Activated CD8-positive, alpha-beta T cell treated with anti-CD3 and anti-CD28 coated beads for 36 hours (primary cell): Measurements from ENCODE around the gene RRM1. TPM values are rescaled to one million over a fixed set of nuclear protein-coding genes. Genes with fewer than 3 reads are reported as not detected.
A peak's percentile ranks its signal among the peaks of the same experiment; 100 is the strongest.

Experiments
- ATAC-seq: fragments of 200-7000 bp; cut with Tn5 transposase; one replicate; pipeline ENCODE4 v1.10.0; 2021; ENCODE audit warnings: mild to moderate bottlenecking, moderate library complexity
- CTCF ChIA-PET: fragments of 350-600 bp; sonication (Branson Sonifier 250); formaldehyde crosslinking; loops from one replicate; lab custom pipeline; 2021; ENCODE audit warnings: antibody characterized with exemption; lab: Charles Lee
- POLR2A ChIA-PET: fragments of 350-600 bp; sonication (Branson Sonifier 250); formaldehyde crosslinking; loops from one replicate; lab custom pipeline; 2021; ENCODE audit warnings: antibody characterized with exemption; lab: Charles Lee
- DNase-seq: peaks from one replicate; pipeline ENCODE4 v3.0.0-alpha.2; 2020
- H3K27ac Mint-ChIP-seq: one replicate; pipeline ENCODE4 v1.8.0; 2021; ENCODE audit warnings: mild to moderate bottlenecking, mixed read lengths
- H3K27me3 Mint-ChIP-seq: one replicate; pipeline ENCODE4 v1.8.0; 2021; ENCODE audit warnings: mixed read lengths
- H3K36me3 Mint-ChIP-seq: one replicate; pipeline ENCODE4 v1.8.0; 2021; ENCODE audit warnings: low read depth, mixed read lengths
- H3K4me1 Mint-ChIP-seq: one replicate; pipeline ENCODE4 v1.8.0; 2021; ENCODE audit warnings: low read depth, mixed read lengths
- H3K4me3 Mint-ChIP-seq: one replicate; pipeline ENCODE4 v1.8.0; 2021; ENCODE audit warnings: mild to moderate bottlenecking, moderate library complexity, mixed read lengths
- H3K9me3 Mint-ChIP-seq: one replicate; pipeline ENCODE4 v1.8.0; 2021; ENCODE audit warnings: mixed read lengths
- intact Hi-C: fragments of 100-400 bp; cut with micrococcal nuclease; formaldehyde crosslinking; loops from one replicate; pipeline ENCODE4 v1.10.0; 2022
- total RNA-seq, 2 experiments: library from RNA; stranded (reverse); gene quantifications; one replicate each; pipeline ENCODE4 v1.2.3, GENCODE V29; 2021
- TF ChIP-seq, protein P1 (sequence below): fragments of 200-600 bp; IDR thresholded peaks from one replicate; pipeline ENCODE4 v1.8.0; 2022; ENCODE audit warnings: antibody characterized with exemption, mild to moderate bottlenecking

RRM1 gene
- total RNA-seq, 2 experiments from 2014 or later: 192 to 194 TPM

DNA sequence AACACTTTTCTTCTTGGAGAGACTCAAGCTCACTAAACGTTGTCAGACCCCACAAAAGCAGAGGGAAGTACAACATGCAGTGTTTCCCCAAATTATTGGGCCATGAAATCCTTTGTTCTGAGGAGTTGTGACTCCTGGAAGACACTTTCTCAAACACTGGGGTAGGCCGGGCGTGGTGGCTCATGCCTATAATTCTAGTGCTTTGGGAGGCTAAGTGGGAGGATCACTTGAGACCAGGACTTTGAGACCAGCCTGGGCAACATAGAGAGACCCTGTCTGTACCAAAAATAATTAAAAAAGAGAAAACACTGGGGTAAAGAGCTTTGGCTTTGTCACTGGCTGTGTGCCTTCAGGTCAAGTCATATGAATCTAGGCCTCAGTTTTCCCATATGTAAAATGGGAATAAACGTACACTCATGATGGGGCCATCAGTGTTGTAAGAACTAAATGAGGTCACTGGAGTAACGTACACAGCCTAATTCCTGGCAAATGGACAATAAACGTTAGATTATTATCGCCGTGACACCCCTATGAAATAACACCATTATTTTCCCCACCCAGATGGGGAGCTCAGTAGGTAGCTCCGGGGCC, 92.0 kb downstream of the RRM1 start:
- TF ChIP-seq, protein P1, sequence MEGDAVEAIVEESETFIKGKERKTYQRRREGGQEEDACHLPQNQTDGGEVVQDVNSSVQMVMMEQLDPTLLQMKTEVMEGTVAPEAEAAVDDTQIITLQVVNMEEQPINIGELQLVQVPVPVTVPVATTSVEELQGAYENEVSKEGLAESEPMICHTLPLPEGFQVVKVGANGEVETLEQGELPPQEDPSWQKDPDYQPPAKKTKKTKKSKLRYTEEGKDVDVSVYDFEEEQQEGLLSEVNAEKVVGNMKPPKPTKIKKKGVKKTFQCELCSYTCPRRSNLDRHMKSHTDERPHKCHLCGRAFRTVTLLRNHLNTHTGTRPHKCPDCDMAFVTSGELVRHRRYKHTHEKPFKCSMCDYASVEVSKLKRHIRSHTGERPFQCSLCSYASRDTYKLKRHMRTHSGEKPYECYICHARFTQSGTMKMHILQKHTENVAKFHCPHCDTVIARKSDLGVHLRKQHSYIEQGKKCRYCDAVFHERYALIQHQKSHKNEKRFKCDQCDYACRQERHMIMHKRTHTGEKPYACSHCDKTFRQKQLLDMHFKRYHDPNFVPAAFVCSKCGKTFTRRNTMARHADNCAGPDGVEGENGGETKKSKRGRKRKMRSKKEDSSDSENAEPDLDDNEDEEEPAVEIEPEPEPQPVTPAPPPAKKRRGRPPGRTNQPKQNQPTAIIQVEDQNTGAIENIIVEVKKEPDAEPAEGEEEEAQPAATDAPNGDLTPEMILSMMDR: no peak
- ChIA-PET POLR2A (interaction anchor here (1.2 kb wide), 1 partner anchor 8 kb away, joined by 3 read pairs; no protein-coding TSS in a partner anchor), CTCF (interaction anchor here (0.8 to 3.1 kb wide), 36 partner anchors 8 to 450 kb away, joined by 3 to 107 read pairs (median 6); partner anchors contain the start of genes TRIM21 and TRIM68)
- no peaks in the 10 kb centered on the region for H3K9me3 Mint-ChIP-seq
- H3K36me3 Mint-ChIP-seq: no peaks in the 10 kb centered on the region
- intact Hi-C loops: loop anchor here (2.0 to 5.0 kb wide), 2 partner anchors 306 to 352 kb away; no protein-coding TSS in a partner anchor
- DNase-seq (no peak), ATAC-seq (no peak)
- H3K27me3 Mint-ChIP-seq: peaks cover 2% of the 10 kb centered on the region
- peaks cover 4% of the 10 kb centered on the region for H3K4me1 Mint-ChIP-seq
- no peak overlapping the region for H3K27ac Mint-ChIP-seq
- peak overlapping the region; percentile 66 for H3K4me3 Mint-ChIP-seq

DNA sequence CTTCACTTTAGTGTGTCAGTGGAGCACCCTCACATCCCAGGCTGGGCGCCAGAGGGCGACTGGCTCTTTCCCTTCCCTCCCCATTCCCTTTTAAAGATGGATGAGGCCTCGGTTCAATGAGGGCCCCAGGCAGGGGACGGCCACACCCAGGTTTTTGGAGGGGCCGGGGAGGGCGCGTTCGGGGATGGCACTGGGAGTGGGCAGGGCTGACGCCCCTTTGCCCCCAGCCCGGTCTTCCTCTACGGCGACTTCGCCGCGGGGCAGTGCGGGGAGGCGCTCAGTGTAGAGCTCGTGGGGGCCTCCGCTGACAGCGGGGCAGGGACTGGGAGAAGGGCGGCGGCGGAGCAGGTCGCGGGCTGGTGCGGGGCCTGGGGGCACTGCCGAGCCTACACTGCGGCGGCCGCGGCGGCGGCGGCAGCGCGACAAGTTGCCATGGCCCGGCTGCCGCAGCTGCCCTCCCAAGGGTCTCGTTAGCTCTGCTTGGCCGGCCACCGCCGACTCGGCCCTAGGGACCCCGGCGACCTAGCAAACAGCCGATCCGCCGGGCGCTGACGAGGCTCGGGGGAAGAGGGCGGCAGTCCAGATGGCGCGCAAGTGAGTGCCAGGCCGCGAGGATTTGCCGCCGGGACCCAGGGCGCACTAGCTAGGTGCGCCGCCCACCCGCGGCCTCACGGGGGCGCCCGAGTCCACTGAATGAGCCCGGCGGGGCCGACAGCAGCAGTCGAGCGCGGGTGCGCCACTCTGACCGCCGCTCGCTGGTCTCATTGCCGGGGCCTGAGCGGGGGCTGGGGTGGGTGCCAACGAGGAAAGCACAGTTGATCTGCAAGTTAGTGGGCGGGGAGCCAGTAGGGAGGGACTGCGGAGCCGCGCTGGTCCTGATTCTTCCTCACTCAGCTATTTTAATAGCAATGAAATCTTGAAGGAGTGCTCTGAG, 92.7 kb downstream of the RRM1 start:
- POLR2A ChIA-PET: interaction anchor here (1.2 kb wide), 1 partner anchor 8 kb away, joined by 3 read pairs; no protein-coding TSS in a partner anchor
- intact Hi-C loops: loop anchor here (2.0 to 5.0 kb wide), 2 partner anchors 305 to 351 kb away; no protein-coding TSS in a partner anchor
- TF ChIP-seq, protein P1: peak; percentile 88
- H3K36me3 Mint-ChIP-seq: no peaks in the 10 kb centered on the region
- H3K4me1 Mint-ChIP-seq: peaks cover 4% of the 10 kb centered on the region
- peak; percentile 94 for ATAC-seq
- peak; percentile 89 for DNase-seq
- peak overlapping the region; percentile 66 for H3K4me3 Mint-ChIP-seq
- no peaks in the 10 kb centered on the region for H3K9me3 Mint-ChIP-seq
- peaks cover 2% of the 10 kb centered on the region for H3K27me3 Mint-ChIP-seq
- no peak overlapping the region for H3K27ac Mint-ChIP-seq
- CTCF ChIA-PET: interaction anchor here (0.6 to 3.1 kb wide), 55 partner anchors 9 to 1194 kb away, joined by 3 to 107 read pairs (median 4); partner anchors contain the start of genes OR51D1, TRIM21 and TRIM68

Other genes with a start within 250 kb of the RRM1 start
- 10 to 100 TPM; 60.8 to 61.4 TPM for gene STIM1, start 239.1 kb upstream of the RRM1 start, total RNA-seq